B cell (primary cell): ENCODE data around the gene DUSP9.

Experiments used
- EZH2 ChIP-seq: IDR thresholded peaks from 2 replicates; pipeline ENCODE4 v1.6.1; 2012; ENCODE audit warnings: borderline replicate concordance, low read depth, mild to moderate bottlenecking, moderate library complexity, low read length; ENCODE audit not compliant: insufficient read depth, poor library complexity, severe bottlenecking
- TF ChIP-seq, protein P1 (sequence below): fragments of 200-600 bp; IDR thresholded peaks from one replicate; pipeline ENCODE4 v1.8.0; 2022; ENCODE audit warnings: antibody characterized with exemption, mild to moderate bottlenecking

DNA sequence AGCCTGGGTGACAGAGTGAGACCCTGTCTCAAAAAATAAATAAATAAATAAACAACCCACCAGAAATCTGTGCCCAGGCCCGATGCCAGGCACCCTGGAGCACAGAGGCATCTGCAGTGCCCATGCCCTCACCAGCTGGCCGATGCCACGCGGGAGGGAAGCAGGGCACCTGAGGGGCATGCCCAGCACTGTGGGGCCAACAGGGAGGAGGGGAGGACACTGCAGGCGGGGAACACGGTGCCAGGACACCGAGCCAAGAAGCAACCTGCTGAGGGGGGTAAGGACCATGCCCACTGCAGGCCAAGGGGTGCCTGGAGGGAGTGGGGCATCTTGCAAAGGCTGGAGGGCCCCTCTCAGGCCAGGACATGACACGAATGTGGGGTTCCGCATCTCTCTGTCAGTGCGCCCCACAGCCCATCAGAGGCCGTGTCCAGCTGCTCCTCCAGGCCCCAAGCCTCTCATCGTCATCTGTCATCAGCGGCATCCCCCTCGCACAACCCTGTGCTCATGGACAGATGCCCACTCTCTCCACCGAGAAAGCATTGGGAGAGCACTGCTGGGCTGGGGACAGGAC lies 13.3 kb upstream of the DUSP9 start:
- TF ChIP-seq, protein P1, sequence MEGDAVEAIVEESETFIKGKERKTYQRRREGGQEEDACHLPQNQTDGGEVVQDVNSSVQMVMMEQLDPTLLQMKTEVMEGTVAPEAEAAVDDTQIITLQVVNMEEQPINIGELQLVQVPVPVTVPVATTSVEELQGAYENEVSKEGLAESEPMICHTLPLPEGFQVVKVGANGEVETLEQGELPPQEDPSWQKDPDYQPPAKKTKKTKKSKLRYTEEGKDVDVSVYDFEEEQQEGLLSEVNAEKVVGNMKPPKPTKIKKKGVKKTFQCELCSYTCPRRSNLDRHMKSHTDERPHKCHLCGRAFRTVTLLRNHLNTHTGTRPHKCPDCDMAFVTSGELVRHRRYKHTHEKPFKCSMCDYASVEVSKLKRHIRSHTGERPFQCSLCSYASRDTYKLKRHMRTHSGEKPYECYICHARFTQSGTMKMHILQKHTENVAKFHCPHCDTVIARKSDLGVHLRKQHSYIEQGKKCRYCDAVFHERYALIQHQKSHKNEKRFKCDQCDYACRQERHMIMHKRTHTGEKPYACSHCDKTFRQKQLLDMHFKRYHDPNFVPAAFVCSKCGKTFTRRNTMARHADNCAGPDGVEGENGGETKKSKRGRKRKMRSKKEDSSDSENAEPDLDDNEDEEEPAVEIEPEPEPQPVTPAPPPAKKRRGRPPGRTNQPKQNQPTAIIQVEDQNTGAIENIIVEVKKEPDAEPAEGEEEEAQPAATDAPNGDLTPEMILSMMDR = no peak
- TF ChIP-seq EZH2 = no peak
